GM18909 (cell line): Measurements from ENCODE around the gene MAML3.
A peak's percentile ranks its signal among the peaks of the same experiment; 100 is the strongest.

Experiments
- ATAC-seq: cut with Tn5 transposase; IDR thresholded peaks from one replicate; pipeline ENCODE4 v1.9.1; 2021; ENCODE audit warnings: mild to moderate bottlenecking; ENCODE audit not compliant: unreplicated experiment, poor library complexity

The MAML3 gene

DNA sequence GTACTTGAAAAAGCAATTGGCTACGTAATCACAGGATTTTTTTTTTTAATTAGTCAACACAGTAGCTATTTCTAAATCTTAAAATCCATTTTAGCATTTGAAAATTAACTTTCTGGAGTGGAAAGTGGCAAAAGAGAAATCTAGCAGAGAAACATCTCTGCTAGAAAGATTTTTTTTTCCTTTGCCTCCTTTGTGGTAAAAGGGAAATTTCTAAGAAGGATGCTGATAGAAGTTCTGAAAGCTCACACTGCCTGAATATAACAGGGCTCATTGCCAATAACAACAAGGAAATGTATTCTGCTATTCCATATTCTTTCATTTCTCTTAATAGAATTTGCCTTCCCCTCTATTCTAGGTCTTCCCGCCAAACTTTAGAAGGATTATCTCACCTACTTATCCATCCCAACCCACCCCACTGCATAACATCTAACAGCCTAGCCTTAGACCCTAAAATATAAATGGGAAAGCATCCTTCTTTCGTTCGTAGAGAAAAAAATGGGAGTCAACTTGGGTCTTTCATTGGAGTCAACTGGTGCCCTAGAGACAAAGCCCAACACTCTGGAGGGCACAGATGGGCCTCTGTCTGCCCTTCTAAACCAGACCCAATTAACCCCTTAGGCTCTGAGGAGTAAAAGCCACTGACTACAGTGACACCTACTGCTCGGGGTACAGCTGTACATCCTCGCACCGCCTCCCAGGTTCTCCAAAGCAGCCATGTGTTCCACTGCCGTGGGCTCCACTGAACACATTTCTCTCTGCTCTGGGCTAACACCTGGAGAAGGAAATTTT is 103.9 kb downstream of the MAML3 start:
- no peak for ATAC-seq

GRCh38 chr4:140049024-140049848 is 104.7 kb downstream of the MAML3 start:
- ATAC-seq, result peak; percentile 60

GRCh38 chr4:140048419-140048995 is 105.5 kb downstream of the MAML3 start:
- ATAC-seq, result no peak

DNA sequence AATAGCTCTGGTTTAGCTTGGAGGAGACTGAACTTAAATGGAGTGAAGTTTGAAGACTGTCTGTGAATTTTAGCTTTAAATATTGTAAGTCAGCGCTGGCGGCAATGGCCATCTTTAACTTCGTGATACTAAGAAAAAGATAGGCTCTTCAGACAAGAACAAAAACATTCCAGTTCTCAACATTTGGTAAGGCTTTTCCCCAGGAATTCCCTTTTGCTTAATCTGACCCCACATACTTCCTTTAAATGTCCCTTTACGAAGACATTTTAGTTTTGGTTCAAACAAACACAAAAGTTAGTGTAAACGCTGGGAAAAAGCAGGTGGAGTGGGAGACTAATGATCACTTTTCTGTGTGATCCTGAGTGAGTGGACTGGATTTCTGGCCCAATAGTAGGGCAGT is 106.2 kb downstream of the MAML3 start:
- no peak for ATAC-seq

DNA sequence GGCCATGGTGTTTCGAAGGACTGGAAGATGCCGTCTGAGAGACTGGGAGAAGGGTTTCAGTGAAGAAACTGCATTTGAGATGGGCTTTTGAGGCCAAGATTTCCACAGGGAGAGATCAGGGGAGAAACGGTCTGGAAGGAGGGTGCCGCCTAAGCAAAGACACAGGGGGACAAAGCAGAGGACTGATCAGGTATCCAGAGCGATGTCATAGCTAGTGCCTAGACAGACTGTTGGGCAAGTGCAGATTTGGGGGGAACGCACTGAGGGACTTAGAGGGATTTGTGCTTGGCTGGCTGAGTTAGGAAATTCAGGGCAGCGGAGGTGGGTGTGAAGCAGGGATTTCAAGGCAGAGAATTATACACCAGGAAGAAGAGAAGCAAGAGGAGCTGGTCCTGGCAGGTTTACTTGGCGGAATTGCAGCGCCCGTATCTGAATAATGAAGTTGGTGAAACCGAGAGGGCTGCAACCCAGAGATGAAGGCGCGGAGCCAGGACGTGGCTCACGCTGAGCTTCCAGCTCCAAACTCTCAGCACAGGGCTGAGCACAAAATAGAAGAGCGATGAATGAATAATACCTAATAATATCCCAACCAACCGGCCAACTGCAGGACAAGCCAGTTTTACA is 106.9 kb downstream of the MAML3 start:
- no peak for ATAC-seq

DNA sequence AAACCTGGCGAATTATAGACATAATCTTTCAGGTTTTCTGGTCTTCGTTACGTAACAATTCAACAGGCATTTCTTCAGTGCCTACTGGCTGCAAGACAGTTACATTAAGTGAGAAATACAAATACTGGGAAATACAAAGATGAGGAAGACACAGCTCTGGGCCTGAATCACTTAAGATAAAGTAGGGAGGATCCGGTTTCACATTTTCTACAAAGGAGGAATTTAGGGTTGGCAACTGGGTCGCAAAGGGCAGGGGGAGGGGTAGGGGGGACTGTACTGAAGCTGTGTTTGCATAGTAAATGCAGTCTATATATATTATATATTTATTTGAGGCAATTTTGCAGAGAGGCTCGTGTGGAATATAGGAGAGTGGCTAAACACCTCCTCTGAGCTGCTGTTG is 107.4 kb downstream of the MAML3 start:
- ATAC-seq, result no peak

DNA sequence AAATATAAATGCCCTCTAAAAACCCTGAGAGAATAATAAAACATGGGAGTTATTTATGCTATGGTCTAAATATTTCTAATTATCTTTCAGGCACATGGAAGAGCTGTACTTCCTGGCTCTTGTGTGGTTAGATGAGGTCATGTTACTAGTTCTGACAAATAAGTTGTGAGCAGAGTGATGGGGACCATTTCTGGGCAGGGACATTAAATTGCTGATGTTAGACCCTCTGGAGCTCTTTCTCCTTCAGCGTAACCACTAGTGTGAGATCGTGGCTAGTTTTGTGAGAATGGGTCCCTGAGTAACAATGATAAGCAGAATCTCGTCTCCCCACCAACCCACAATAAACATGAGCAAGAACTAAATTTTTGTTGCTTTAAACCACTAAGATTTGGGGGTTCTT is 108.0 kb downstream of the MAML3 start:
- ATAC-seq, result no peak

GRCh38 chr4:140044337-140044902 is 109.6 kb downstream of the MAML3 start:
- no peak for ATAC-seq

GRCh38 chr4:140042634-140043033 is 111.3 kb downstream of the MAML3 start:
- no peak for ATAC-seq

DNA sequence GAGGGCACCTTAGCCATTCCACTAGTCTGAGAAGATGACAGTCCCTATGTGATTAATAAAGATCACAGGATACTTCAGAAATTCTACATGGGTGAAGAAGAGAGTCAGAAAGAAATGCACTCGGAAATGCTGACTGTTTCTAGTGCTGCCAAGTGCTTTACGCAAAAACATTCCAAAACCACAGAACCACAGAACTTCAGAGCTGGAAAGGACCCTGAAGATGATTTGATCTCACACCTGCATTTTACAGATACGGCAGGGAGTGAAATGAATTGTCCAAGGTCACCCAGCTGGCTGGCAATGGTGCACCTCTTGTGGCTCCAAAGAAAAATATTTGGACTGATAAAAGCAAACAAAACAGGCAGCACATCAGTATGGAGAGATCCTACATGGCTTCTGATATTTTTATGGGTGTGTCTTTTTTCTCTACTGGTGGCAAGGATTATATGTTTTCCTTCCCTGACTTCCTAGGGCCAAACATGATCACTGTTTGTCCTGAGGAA is 115.9 kb downstream of the MAML3 start:
- no peak for ATAC-seq

DNA sequence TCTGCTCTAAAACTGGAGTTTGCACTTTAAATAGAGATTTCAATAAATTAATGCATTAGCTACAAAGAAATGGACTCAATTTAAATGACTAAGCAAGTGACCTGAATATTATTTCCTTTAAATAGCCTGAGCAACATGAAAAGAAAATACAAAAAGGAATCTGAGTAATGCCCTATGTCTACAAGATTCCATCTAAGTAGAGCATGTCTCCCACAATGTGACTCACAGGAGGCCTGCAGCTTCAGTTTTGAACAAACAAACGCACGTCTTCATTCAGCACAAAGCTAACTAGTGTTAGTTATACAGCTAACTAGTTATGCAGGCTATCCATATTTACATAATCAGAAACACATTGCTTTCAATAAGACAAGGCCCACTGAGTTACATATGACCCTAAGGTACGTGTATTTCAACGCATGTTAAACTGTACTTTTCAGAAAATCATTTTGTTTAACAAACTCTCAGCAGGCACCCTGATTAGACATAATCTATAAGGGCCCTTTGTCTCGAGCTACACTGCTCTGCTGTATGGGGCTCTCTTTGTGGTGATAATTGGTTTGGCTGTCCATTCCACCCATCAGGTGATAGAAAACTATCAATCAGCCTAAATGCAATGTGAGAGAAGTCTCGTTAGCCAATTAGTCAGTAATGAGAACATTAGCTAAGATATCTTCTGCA is 116.5 kb downstream of the MAML3 start:
- ATAC-seq, result no peak

DNA sequence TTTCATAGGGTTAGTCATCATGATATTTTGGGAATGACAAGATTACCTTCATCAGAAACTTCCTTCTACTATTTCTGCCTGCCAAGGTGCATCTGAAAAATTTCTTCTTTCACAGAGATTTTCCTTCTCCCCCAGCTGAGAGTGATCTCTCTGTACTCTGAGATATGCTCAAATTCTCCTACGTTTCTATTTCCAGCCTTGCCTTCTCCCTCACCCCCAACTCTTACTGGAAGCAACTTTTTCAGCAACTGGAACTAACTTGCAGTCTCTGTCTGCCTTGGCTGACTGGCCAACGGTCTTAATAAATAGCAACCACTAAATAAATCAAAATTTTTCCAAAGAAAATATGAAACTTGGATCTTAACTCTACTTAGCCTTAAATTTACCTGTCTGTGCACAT is 122.3 kb downstream of the MAML3 start:
- ATAC-seq, result no peak

DNA sequence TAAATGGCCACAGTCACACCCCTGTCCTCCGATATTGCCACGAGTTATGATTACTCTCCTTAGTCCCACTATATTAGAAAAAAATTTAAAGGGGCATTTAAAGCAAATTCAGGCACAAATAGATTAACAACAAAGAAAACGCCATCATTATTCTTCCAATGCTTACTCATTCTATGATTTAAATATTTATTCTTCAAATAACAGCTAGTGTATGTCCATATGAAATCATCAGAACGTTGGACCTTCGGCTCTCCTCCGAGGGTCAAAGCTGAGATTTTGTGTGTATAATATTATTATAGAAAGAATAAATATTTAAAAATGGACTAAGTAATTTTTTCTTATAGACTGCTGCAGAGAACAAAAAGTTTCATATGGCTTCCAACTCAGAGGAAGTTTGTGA is 122.9 kb downstream of the MAML3 start:
- ATAC-seq, result no peak

DNA sequence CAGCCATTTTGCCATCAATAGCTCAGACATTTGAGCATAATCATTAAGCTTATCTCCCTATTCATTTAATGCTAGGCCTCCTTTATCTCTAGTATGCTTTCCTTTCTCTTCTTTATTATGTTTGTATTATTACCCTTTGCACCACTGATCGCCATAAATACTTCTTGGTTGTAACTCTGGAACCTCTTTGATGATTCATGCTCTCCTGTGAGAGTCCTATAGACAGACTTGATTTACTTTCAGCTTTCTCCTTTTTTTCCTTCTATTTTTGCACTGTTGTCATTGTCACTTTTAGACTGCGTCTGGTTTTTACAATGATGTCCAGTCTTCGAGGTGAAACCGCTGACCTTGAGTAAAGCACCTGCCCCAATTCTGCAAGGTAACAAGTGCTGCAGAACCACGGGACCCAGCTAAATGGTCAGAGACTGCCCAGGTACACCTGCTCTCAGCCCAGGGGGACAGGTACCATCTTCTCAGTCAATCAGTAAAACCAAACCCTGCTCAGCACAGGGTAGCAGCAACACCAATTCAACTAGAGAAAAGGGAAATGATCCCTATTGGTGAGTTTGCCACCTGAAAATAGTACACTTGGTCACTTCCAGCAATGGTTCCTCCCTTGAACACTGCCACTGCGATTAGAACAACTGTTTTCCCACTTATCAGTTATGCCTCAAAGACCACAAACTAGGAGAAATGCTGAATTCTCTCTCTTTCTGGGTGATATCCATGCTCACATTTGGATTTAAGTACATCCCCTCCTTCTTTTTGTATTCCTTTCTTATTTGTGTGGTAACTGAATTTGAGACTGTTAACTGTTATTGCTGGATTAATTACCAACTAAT is 125.1 kb downstream of the MAML3 start:
- ATAC-seq, result no peak

- ATAC-seq, result no peak
These were observed 125.9 kb downstream of the MAML3 start for GRCh38 chr4:140028101-140028500.

DNA sequence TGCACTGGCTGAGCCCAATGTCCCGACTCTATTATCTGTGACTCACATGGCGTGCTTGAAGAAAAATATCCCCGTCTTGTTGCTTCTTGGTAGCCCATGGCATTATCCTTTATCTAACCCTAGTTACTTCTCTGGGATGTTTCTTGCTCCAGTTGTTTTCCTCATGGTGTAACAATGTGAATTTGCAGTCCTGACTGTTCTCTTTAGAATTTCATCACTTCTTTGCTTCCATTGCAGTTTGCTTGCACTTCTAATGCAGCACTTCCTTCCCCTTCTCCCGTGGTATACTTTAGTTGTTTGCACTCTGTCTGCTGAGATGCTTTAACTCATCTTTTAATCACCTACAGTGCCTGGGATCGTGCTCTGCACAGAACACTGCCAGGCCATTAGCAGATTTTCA is 126.9 kb downstream of the MAML3 start:
- no peak for ATAC-seq

DNA sequence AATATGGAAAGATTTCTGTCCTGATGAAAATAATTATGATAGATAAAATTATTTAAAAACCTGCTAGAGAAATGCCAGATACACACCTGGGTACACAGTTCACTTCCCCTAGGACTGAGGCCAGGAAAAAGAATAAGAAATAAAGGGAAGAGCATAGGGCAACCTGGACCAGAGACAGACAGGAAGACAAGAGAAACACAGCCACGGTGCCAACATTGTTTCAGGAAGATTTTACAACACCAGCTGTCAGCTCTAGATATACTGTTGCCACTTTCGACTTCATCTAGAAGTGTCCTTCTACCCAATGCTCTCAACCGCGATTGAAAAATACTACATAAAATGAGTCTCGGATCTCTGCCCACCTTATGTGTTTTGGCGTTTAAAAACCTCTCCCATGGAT is 128.5 kb downstream of the MAML3 start:
- no peak for ATAC-seq

DNA sequence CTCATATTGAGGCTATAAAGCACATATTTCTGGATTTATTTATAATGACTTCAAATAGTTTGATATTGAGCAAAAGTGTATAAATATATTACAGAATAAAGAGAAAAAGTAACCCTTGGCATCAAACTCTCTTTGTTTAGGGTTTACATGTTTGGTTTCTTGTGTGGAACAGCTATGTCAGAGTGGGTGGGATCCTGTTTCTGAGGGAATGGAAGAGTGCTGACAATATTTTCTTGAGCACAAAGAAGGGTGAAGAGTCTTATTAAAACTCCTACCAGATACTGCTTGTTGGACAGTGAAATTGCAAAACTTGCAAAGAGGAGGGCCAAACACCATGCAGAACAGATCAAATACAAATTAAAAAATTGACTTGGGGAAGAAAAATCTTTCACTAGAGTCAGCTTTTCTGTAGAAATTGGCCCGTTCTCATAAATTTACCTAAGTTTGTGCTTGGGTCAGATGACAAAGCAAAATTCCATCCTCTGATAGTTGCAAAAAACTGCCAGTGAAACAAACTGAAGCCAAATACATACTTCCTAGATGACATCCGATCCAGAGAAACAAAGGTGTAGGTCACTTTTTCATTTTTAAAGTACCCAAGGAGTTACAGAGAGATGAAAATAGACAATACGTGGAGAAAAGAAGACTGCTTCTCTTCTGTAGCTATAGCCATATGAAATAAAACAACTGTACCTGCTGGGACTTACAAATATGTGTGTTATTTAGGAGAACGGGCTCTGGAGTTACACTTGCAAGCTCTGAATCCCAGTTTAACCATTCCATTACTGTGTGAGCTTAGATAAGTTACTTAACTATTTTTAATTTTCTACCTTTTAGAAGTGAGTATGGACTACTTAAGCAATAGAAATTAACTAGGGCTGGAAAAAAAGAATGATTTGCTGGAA is 133.3 kb downstream of the MAML3 start:
- ATAC-seq, result no peak
